IPS-NIHi7 (cell line): ENCODE data around the gene SLC2A9.

Experiments
- DNase-seq: peaks from one replicate; pipeline ENCODE4 v3.0.0; 2012; ENCODE audit warnings: mixed read lengths; ENCODE audit errors: extremely low spot score

The SLC2A9 gene

DNA sequence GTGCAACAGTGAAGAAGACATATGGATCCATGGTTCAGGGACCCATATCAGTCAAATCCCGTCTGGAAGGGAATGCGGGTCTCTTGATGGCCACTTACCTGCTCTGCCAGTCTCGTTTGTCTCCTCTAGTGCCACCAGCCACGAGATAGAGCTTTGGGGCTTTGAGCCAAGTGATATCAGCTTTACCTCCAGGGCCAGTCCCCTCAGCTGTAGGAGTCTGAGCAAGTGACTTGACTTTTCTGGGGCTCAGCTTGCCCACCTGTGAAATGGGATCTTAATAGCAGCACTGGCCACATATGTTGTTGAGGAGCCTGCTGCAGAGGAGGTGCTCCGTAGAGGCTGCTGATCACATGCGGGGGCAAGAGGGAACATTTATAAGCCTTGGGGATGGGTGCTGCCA is 1.2 kb downstream of the SLC2A9 start:
- no peak for DNase-seq

DNA sequence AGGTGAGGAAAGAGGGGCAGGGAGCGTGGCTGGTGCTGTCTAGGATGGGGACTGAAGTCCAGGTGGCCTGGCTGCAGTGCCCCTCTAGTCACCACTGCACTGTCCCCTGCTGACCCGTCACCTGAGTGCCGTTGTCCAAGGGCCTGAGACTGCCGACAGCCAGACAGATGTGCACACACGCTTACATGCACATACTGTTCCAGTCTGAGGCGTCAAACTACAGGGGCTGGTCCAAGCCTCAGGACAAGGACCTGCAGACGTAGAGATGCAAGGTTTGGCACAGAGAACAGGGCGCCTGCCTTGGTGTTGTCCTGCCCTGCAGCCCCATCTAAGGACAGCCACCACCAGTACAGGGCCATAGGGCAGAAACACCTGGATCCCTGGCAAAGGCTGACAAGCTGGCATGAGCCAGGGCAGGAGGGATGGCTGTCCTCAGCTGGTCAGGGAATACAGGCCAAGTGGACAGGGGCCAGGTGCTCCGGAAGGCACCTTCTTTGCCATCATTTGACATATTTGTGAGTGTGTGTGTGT is 1.7 kb downstream of the SLC2A9 start:
- DNase-seq = no peak

DNA sequence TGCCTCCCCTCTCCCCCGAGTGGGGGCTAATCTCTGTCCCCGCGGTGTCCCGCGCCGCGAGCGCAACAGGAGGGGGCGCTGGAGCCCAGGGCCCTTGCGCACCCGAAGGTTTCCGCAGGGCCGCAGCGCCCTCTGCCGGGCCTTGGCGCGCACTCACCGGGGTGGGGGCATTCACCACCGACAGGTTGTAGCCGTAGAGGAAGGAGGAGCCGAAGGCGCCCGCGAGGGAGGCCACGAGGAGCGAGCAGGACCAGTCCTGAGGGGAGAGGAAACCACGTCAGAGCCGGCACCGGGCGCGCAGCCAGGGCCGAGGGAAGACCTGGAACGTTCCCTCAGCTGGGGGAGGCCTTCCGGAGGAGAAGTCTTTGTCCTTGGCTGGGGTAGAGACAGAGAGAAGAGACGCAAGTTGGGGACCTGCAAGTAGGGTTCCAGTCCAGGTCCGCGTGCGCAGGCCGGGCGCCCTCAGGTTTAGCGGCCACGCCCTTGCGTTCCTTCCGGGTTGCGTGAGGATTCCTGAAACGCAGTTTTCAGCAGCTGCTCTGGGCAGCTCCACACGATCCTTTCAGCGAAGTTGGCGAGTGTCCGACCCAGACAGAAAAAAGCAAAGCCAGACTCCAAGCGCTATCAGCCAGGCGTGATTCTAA is 2.4 kb downstream of the SLC2A9 start:
- peak; percentile 97 for DNase-seq

DNA sequence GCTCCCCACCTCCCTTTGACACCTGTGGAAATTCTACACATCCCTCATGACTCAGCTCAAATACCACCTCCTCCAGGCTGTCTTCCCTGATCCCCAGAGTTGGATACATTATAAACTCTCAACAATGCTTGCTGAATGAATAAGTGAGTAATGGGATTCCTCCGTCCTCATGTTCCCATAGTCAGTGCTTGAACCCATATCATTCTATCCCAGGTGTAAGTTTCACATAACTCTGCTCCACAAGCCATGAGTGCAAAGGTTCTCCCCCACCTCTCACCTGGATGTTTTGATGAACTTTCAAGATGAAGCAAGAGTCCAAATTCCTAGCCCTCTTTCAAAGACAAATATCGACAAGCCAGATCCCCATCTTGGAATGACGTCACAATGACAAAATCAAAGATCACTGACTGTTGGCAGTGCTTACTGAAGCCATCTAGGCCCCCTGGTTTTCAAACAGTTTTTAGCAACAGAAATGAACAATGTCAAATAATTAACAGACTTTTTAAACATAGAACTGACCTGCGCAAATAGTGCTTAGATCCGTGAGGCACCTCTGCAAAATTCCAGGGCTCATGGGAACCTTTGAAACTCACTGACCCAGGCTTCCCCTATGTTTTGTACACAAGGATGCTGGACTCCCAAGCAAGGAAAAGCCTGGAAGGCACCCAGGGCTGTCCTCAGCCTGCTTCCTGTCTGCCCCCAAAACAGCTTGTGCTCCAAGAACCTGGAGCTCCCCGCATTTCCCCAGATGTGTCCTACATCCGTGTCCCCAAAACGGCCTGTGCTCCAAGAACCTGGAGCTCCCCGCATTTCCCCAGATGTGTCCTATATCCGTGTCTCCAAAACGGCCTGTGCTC is 4.0 kb downstream of the SLC2A9 start:
- no peak for DNase-seq

DNA sequence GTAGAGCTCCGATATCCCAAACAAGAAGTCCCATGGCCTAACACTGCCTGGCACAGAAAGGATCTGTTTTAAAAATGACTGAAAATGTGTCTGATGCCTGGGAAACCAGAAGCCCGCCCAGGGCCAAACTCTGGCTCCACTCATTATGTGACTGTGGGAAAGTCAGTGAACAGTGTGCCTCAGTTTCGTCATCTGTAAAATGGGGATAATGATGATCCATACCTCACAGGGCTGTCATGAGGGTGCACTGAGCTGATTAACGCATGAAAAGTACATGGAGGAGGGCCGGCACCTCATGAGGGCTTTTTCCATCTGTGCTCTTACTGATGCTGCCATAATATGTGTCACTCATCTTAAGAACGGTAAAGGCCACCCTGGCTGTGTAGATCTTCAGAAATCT is 5.1 kb downstream of the SLC2A9 start:
- no peak for DNase-seq

DNA sequence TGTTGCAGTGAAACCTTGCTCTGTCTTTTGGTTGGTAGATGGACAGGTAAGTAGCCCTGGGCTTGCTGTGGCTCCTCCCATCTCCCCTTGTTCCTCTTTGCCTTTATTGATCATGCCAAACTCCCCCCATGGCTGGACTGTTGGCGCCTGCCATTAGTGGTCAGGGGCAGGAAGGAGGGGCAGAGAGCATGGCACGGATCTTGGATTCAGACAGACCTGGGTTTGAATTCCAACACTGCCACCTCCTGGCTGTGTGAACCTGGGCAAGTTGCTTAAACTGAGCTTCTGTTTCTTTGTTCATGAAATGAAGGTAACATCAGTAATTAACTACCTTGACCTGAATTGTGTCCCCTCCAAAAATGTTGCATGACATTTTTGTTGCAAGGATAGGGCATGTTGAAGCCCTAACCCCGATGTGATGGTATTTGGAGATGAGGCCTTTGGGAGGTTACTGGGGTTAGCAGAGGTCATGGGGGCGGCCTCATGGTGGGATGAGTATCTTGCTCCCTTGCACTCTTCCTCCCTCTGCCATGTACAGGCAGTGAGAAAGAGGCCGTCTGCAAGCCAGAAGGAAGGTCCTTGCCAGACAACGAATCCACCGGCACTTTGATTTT is 6.0 kb downstream of the SLC2A9 start:
- DNase-seq = peak; percentile 49

DNA sequence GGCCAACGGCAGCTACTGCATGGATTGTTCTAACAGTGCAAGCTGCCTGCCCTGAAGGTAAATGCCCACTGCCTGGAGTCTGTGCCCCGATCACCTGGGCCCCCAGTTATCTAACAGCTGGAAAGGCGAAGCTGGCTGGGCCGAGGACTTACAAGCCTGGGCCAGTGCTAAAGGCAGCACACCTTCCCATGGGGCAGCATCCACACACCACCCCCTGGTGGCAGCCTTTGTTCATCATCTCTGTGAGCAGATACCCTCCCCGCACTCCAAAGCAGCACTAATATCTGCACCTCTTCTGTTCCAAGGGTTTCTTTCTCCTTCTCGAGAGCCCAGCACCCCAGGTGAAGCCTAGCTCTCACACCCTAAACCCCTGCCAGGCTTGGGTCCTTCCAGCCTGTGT is 7.6 kb downstream of the SLC2A9 start:
- DNase-seq = peak; percentile 81

DNA sequence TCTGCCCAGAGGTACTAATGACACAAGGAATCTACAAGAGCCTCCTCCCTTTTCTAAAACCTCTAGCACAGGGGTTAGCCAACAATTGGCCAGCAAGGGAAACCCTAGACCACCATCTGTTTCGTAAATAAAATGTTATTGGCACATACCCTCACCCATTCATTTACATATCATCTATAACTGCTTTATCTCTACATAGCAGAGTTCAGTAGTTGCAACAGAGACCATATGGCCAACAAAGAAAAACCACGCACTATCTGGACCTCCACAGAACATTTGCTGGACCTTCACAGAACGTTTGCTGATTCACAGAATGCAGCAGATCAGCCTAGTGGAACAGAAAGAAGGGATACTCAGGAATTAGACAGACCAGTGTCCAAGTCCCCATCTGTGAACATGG is 9.4 kb downstream of the SLC2A9 start:
- DNase-seq = no peak

DNA sequence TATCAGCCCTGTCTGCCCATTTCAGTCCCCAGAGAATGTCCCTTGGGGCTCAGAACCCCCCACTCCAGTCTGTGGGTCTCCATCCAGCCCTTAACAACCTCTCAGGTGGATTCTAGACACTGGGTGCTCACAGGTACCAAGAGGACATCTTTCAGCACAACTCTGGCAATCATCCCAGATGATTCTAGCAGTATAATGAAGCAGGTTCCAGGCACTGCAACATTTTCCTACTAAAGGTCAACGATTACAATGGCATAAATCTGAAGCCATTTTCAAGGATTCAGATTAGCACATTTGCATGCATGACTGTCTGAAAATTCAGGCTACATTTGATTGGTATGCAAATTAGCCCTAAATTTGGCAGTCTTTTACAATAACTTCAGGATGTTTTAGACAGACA is 10.0 kb downstream of the SLC2A9 start:
- DNase-seq = no peak

DNA sequence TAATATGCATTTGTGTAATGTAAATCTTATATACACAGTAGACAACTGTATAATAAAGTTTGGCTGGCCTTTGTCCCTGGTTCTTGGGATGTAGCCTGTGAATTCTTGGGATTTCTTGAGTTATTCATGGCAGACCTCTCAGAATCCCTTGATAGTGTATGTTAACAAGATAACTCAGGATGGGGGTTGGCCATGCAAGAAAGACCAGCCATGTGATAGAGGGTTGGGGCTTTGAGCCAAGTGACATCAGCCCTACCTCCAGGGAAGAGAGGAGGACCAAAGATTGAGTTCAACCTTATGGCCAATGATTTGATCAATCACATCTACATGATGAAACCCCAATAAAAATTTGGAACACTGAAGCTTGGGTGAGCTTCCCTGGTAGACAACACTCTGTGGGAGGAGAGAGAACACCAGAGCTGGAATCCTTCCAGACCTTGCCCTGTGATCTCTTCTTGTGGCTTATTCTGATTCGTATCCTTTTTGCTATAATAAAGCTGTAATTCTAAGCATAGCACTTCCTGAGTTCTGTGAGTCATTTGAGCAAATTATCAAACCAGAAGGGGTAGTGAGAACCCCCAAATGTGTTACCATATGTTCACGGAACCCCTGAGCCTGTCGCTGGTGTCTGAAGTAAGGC is 11.3 kb downstream of the SLC2A9 start:
- DNase-seq = no peak

DNA sequence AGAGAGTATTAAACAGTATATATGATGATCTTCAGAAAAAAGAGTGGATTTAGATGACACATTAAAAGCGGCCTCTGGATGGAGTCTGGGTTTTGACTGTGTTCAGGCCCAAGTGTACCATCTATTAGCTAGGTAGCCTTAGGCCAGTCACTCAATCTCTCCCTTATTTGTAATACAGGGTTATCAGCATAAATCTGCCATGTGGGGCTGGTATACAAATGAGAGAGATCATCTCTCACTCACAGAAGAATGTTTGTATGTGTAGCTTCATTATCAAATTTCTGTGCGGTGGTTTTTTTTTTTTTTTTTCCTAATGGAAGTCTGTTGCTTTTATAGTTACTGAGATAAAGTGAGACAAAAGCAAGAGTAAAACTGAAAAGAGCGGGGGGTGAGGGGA is 12.7 kb downstream of the SLC2A9 start:
- DNase-seq = no peak

DNA sequence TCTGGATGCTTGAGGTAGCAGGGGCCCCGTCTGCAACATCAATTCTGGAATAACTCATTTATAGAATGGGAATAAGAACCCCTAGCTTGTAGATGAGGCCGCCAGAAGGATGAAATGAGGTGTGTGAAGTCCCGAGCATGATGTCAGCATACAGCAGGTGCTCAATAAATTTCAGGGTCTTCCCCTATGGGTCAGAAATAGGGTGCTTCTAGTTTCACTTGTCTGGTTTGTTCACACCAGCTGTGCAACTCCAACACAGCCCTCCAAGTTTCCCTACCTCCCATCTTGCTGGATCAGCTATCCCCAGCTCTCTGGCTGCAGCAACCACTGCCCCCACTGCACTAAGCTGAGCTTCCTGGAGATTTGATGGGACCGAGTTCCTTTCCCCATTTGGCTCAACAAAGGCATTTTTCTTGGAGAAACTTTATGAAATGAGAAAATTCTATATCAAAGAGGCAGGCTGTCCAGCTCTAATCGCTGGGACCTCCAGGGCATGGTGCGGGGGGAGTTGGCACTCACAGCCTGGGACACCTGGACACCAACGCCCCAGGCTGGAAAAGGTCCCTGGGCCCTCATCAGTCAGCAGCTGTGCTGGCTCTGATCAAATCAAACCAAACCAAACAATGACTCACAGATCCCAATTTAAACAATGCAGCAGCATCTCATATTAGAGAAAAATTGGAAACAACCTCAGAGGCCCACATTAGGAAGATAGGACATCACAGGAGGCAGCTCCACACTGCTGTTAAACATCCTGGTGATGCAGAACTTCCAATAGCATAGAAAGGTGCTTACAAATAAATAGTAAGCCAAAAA is 13.3 kb downstream of the SLC2A9 start:
- DNase-seq = no peak

DNA sequence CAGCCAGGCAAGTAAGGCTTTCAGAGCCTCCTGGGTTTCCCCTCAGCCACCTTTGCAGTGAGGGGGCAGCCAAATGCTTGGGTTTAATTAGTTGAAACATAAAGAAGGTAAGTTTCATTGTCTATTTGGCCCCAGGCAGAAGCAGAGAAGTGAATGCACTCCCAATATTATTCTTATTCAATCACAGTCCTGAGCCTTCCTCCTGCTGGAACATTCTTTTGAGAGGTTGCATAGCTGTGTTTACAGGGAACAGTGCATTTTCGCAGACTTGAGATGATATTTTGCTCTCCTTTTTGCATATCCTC is 13.9 kb downstream of the SLC2A9 start:
- DNase-seq = no peak

DNA sequence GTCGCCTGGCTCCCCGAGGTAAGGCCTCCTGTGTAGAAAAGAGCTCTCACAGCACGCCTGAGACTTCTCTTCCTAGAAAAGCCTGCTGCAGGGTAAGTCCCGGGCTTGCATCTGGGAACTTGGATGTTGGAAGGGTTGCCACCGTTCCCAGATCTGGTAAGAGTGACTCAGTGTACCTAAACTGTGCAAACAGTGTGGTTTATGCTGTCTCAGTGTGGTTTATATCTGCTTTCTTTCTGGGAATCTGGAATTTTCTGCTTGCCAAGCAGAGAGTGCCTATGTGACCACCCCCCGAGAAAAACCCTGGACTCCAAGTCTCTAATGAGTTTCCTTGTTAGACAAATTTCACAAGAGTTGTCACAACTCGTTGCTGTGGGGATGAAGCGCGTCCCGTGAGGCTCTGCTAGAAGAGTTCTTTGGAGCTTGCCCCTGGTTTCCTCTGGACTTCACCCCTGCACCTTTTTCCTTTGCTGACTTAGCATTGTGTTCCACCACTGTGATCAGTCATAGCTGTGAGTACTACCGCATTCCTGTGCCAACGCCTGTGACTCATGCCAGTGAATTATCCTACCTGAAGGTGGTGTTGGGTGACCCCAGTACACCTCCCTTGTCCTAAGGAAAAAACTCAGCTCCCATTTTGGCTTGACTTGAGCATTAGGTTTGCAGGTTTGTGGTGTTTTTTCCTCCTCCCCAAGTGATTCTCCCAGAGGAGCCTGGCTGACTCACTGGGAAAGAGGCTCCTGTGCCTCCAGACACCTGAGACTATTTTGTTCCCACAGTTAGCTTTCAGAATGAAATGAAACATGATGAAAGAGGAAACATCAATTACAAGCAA is 14.5 kb downstream of the SLC2A9 start:
- peak; percentile 32 for DNase-seq

DNA sequence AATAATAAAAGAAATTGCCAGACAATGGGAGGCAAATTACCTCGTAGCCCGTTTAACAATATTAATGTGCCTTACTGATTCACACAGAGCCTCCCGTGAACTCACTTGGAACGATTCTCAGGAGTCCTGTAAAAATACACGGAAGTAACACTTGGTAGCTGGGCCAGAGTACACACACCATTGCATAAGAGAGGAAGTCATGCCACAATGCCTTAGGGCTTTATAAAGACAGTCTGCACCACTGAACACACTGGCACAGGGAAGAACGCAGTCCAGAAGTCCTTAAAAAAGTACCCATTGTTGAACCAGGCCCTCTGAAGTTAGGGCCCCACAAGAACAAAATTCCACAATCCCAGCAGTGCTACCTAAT is 15.1 kb downstream of the SLC2A9 start:
- no peak for DNase-seq

DNA sequence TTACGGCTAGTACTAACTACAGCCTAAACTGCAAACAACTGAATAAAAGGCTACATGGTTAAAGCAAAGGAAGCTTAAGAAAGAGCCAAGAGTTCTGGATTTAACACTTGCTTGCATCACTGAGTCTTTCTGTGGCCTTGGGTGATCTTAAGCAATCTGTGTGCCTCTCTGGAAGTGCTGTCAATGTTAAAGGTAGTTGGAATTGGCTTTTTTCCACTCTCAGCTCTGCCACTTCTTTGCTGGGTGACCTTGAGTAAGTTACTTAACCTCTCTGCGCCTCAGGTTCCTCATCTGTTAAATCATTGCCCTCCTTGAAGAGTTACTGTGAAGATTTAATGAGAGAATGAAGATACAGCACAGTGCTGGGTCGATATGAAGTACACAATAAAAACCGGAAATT is 15.7 kb downstream of the SLC2A9 start:
- DNase-seq = no peak

DNA sequence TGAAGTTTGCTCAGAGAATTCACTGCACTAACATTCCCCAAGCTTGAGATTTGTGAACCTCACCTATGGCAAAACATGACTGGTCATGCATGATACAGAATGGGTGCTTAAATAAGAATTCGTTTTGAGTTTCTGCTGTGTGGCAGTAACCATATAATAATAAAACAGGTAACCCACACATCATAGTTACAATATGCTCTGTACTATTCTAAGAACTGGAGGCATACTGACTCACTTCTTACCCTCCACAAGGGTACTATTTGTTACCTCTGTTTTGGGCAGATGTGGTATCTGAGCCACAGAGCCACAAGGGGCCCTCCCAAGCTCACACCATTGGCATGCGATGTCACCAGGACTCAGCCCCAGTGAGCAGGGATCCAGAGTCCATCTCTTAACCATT is 17.6 kb downstream of the SLC2A9 start:
- DNase-seq = no peak

DNA sequence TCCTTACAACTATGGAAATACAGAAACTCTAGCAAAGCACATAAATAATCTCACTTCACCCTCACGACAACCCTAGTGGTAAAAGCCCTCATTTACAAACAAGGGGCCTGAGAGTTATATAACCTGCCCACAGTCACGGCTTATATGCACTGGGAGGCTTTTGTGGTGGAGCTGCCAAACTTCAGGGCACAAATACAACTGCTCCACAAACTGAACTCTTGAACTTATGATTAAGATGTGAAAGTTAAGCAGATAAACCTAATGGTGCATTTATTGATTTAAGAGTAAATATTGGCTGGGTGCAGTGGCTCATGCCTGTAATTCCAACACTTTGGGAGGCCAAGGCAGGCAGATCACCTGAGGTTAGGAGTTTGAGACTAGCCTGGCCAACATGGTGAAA is 19.0 kb downstream of the SLC2A9 start:
- DNase-seq = no peak

DNA sequence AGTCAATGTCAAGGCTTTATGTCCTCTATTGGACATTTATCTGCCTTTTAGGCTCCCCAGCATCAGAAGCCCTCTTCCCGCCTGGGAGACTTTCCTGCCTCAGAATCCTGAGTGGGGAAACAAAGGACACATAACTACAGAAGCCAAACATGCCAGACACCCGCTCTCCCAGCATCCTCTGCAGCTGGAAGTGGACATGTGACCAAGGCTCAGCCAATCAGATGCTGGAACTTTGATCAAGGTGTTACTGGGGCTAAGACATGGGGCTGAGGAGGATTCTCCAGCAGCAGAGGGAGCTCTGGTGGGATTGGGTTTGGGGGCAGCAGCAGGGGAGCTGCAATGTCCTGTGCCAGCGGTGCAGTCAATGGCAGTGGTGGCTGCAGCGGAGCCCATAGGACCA is 19.5 kb downstream of the SLC2A9 start:
- DNase-seq = no peak

DNA sequence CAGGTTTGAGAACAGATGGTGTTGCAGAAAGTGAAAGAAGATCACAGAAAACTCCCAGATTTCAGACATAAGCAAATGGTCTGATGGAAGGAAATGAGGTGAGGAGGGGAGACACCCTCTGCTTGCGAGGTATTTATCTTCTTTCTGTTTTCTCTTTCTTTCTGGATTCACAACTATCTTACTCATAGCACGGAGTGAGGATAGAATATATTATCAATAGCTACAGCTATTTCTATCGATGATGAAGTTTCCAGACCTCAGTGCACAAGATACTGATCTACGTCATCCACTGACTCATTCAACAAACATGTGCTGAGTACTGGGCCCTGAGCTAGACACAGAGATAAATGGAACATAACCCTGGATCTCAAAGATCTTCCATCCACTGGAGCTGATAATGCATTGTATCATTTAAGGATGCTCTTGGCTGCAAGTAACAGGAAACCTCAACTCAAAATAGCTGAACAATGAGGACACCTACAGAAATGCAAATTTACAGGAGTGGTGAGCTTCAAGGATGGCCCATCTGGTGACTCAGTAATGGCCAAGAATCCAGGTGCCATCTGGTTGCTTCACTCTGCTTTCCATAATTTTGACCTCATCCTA is 21.2 kb downstream of the SLC2A9 start:
- no peak for DNase-seq
